A673 (cell line): ENCODE measurements around the gene TTC39A. TPM values are rescaled to one million over a fixed set of nuclear protein-coding genes. Genes with fewer than 3 reads are reported as not detected.

Experiments
- BruUV-seq: library from RNA; stranded (reverse); fragments of 400-500 nt; replicated peaks from 2 replicates; lab custom pipeline; 2021; lab: Mats Ljungman, UMichigan
- CTCF ChIA-PET: fragments of 300-600 bp; sonication (Branson Sonifier 250); formaldehyde crosslinking; loops from one replicate; lab custom pipeline; 2022; ENCODE audit warnings: antibody characterized with exemption; lab: Charles Lee
- POLR2A ChIA-PET: fragments of 300-600 bp; sonication (Branson Sonifier 250); formaldehyde crosslinking; loops from one replicate; lab custom pipeline; 2022; ENCODE audit warnings: antibody characterized with exemption; ENCODE audit not compliant: low non-redundant PET; lab: Charles Lee
- DNase-seq: peaks from one replicate; pipeline ENCODE4 v3.0.0-alpha.2; 2015; ENCODE audit warnings: low spot score
- H3K27ac ChIP-seq: fragments of 200-600 bp; sonication (generic); 2 replicates; pipeline ENCODE4 v1.5.1; 2016; ENCODE audit warnings: mixed run types, low read depth, mild to moderate bottlenecking, mixed read lengths, antibody characterized with exemption, low read length; ENCODE audit not compliant: poor library complexity, severe bottlenecking
- H3K27me3 ChIP-seq: fragments of 200-600 bp; sonication (generic); replicated peaks from 2 replicates; pipeline ENCODE4 v1.6.1; 2017; ENCODE audit warnings: mixed run types, low read depth, mild to moderate bottlenecking, mixed read lengths, antibody characterized with exemption, low read length; ENCODE audit not compliant: insufficient read depth, poor library complexity
- H3K36me3 ChIP-seq: fragments of 200-600 bp; sonication (generic); 2 replicates; pipeline ENCODE4 v1.6.1; 2016; ENCODE audit warnings: mixed run types, mild to moderate bottlenecking, mixed read lengths, antibody characterized with exemption, low read length; ENCODE audit not compliant: insufficient read depth, poor library complexity, severe bottlenecking
- H3K4me1 ChIP-seq: fragments of 200-600 bp; sonication (generic); 2 replicates; pipeline ENCODE4 v1.6.1; 2017; ENCODE audit warnings: mixed run types, mild to moderate bottlenecking, mixed read lengths, antibody characterized with exemption, low read length; ENCODE audit not compliant: insufficient read depth, poor library complexity, severe bottlenecking
- H3K4me3 ChIP-seq: fragments of 200-600 bp; sonication (generic); 2 replicates; pipeline ENCODE4 v1.5.1; 2016; ENCODE audit warnings: low read depth, mixed run types, mild to moderate bottlenecking, mixed read lengths, low read length; ENCODE audit not compliant: poor library complexity, severe bottlenecking
- H3K9me3 ChIP-seq: fragments of 200-600 bp; sonication (generic); 2 replicates; pipeline ENCODE4 v1.6.1; 2016; ENCODE audit warnings: mixed run types, low read depth, mild to moderate bottlenecking, mixed read lengths, antibody characterized with exemption, low read length; ENCODE audit not compliant: poor library complexity, severe bottlenecking
- EZH2 ChIP-seq: fragments of 200-600 bp; sonication (generic); IDR thresholded peaks from 2 replicates; pipeline ENCODE4 v1.6.1; 2017; ENCODE audit warnings: borderline replicate concordance, low read depth, mild to moderate bottlenecking, mixed read lengths, antibody characterized with exemption, low read length; ENCODE audit not compliant: poor library complexity, severe bottlenecking
- intact Hi-C: fragments of 100-400 bp; cut with micrococcal nuclease; formaldehyde crosslinking; loops from one replicate; pipeline ENCODE4 v1.10.0; 2022; ENCODE audit not compliant: unreplicated experiment
- total RNA-seq: library from RNA; stranded (reverse); gene quantifications from 2 replicates; pipeline ENCODE4 v1.2.3, GENCODE V29; 2021
- TF ChIP-seq, protein P1 (sequence below): fragments of 300-800, 200-600 bp; sonication (generic); conservative IDR thresholded peaks from 2 replicates; pipeline ENCODE4 v1.5.1; 2017; ENCODE audit warnings: low read depth, mild to moderate bottlenecking, antibody characterized with exemption, low read length, moderate library complexity, mixed read lengths

TTC39A gene
- total RNA-seq, 1 experiment from 2014 or later = 3.1 TPM

DNA sequence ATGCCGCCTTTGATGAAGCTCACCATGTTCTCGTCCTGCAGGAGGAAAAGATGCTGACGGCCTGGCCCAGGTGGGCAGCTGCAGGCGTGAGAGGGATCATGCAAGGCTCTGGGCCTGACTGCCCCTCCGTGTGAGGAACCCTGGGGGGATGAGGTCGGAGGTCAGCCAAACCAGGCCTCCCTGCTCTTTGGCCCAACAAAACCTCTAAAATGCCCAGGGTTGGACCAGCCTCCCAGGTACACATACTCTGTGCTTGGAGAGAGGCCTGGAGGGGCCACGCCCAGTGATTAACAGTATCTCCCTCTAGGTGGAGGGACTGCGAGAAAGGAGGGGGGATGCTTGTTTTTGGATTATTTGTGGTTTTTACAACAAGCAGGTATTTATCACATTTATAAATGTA is 21.1 kb downstream of the TTC39A start:
- no peak for TF ChIP-seq EZH2
- TF ChIP-seq, protein P1, sequence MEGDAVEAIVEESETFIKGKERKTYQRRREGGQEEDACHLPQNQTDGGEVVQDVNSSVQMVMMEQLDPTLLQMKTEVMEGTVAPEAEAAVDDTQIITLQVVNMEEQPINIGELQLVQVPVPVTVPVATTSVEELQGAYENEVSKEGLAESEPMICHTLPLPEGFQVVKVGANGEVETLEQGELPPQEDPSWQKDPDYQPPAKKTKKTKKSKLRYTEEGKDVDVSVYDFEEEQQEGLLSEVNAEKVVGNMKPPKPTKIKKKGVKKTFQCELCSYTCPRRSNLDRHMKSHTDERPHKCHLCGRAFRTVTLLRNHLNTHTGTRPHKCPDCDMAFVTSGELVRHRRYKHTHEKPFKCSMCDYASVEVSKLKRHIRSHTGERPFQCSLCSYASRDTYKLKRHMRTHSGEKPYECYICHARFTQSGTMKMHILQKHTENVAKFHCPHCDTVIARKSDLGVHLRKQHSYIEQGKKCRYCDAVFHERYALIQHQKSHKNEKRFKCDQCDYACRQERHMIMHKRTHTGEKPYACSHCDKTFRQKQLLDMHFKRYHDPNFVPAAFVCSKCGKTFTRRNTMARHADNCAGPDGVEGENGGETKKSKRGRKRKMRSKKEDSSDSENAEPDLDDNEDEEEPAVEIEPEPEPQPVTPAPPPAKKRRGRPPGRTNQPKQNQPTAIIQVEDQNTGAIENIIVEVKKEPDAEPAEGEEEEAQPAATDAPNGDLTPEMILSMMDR = no peak
- POLR2A ChIA-PET = no interaction called here
- Histone ChIP-seq H3K36me3 (no peaks in the 10 kb centered on the region), H3K27ac (no peak overlapping the region), H3K4me3 (no peak overlapping the region), H3K27me3 (no peaks in the 10 kb centered on the region), H3K9me3 (no peaks in the 10 kb centered on the region), H3K4me1 (peaks cover 6% of the 10 kb centered on the region)
- no peak for DNase-seq
- intact Hi-C loops = no loop called here
- BruUV-seq = no TSS peak
- CTCF ChIA-PET = no interaction called here

DNA sequence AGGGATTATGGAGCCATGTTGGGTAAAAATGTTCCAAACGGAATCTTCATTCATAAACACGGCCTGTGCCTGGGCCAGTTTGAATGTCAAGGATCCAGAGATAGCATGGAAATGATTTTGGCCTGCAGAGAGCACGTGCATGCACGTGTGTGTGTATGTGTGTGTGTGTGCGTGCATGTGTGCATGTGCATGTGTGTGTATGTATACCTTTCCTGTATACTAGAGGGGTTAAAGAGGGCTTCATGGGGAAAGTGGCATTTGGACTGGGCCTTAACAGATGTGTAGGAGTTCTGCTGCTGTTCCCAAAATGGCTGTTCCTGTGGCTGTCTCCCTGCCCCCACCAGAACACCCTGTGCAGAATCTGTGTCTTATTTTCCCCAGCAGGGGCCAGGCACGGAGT is 21.7 kb downstream of the TTC39A start:
- no TSS peak for BruUV-seq

DNA sequence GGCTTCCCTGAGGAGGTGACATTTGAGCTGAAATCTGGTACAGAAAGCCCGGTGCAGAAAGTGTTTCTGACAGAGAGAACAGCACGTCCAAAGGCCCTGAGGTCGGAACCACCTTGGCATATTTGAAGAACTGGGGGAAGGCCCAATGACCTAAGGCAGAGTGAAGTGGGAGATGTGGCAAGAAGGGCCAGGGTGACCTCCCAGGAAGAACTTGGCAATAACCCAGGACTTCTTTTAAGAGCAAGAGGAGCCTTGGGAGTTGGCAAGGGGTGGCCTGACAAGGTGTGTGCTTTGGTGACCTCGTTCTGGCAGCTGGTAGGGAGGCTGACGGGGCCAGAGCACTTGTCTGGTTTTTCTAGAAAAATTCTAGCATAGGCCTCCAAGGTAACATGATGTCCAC is 23.4 kb downstream of the TTC39A start:
- H3K4me1 ChIP-seq = peaks cover 5% of the 10 kb centered on the region
- ChIA-PET CTCF (no interaction called here), POLR2A (no interaction called here)
- H3K27ac ChIP-seq = no peak overlapping the region
- intact Hi-C loops = no loop called here
- no peaks in the 10 kb centered on the region for H3K9me3 ChIP-seq
- no peak for TF ChIP-seq EZH2
- TF ChIP-seq, protein P1 = no peak
- no peaks in the 10 kb centered on the region for H3K36me3 ChIP-seq
- H3K27me3 ChIP-seq = no peaks in the 10 kb centered on the region
- no peak overlapping the region for H3K4me3 ChIP-seq
- no peak for DNase-seq
- BruUV-seq = no TSS peak

More for the DNA sequence above, 21.7 kb downstream of the TTC39A start:
- Histone ChIP-seq H3K9me3 (no peaks in the 10 kb centered on the region), H3K36me3 (no peaks in the 10 kb centered on the region), H3K4me1 (no peaks in the 10 kb centered on the region), H3K27ac (no peak overlapping the region), H3K27me3 (no peaks in the 10 kb centered on the region), H3K4me3 (no peak overlapping the region)
- intact Hi-C loops = no loop called here
- no peak for TF ChIP-seq EZH2
- TF ChIP-seq, protein P1 = no peak
- no peak for DNase-seq
- CTCF ChIA-PET = no interaction called here
- POLR2A ChIA-PET = no interaction called here
